Measurements from ENCODE around the gene P4HB.

GRCh38 chr17:81908793-81909192 is 48.5 kb upstream of the P4HB start:
- no peak for TF ChIP-seq CTCF (conservative IDR thresholded peaks at IDR 0.05 in 1 of 2, IDR thresholded peaks at IDR 0.05 in 1 of 2; ENCODE audit: low read depth in 1 of 2, low read length in 2 of 2)
- TF ChIP-seq EZH2 (IDR thresholded peaks at IDR 0.05; ENCODE audit: low read length, missing control alignments), result no peak
